Adipose tissue (tissue), 3 donors: ENCODE measurements around the gene NMNAT1. TPM values are rescaled to one million over a fixed set of nuclear protein-coding genes. Genes with fewer than 3 reads are reported as not detected.
"Not testable (repeated sequence)": the region's sequence is repeated elsewhere in the genome, so short reads cannot be mapped to it uniquely, and the experiment has no call there.

Experiments used
- H3K27ac ChIP-seq: one replicate; pipeline ENCODE4 v1.5.1; 2013; ENCODE audit warnings: low read depth, low read length
- WGBS, 3 donors: extraction: QIAGEN DNeasy Blood & Tissue Kit; methylation state at CpG; one replicate each; pipeline ENCODE4 v1.1.7; 2013; 5-methylcytosine and 5-hydroxymethylcytosine counted together
- polyA plus RNA-seq, 3 donors: library from polyadenylated mRNA; stranded (reverse); fragments of 200-250 nt; gene quantifications; one replicate each; pipeline ENCODE4 v1.2.3, GENCODE V29; 2013
- donor health status: healthy with polysubstance abuse.
- donor health status: Bipolar disorder and iron deficiency.
- donor health status: healthy.

NMNAT1 gene
- polyA plus RNA-seq, 3 donors: 4.2 to 4.9 (median 4.9) TPM

DNA sequence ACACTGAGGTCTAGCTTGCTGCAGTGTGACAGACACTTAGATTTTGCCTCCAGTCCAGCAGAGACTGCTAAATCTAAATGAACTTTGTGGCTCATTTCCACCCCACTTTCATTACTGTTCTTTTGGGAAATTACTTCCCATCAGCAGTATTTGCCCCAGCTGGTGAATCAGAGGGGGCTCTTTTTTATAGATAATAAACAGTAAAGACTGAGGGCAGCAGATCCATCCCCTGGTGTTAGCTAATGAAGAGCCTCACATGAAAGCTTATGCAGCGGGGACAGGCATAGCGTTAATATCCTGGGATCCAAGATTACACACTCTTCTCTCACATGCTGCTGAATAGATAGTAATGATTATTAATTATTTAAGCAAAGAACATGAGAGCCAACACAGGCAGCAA, 26.8 kb upstream of the NMNAT1 start:
- no peak overlapping the region for H3K27ac ChIP-seq
- WGBS, 3 donors: 89 to 94% (median 90%) methylated on average over 2 of the region's 2 CpGs

DNA sequence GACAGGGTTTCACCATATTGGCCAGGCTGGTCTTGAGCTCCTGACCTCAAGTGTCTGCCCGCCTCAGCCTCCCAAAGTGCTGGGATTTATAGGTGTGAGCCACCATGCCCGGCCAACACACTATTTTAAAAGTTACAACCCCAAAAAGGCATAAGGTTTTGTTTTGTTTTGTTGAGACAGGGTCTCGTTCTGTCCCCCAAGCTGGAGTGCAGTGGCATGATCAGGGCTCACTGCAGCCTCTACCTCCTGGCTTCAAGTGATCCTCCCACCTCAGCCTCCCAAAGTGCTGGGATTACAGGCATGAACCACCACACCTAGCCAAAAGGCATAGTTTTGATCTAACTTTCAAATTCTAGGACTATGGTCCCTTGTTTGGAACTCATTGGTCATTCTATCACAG, 25.8 kb upstream of the NMNAT1 start:
- WGBS, 3 donors: 94 to 98% (median 94%) methylated on average over 3 of the region's 3 CpGs
- H3K27ac ChIP-seq: not testable (repeated sequence)

DNA sequence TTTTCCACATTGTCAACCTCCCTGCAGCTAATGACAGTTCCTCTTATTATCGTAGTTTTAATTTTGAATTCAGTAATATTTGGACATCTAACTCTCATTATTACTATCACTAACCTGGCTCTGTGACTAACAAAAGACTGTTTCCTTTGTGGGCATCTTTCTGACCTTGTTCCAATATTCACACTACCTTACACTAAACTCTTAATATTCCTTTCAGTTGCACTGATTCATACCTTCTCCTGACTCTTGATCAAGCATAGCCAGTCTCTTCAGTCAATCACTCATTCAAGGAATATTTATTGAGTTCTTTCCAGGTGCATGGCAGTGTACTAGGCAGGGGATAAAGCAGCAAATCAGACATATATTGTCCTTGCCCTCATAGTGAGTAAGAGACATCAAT, 25.4 kb upstream of the NMNAT1 start:
- 85 to 91% (median 86%) methylated on average over 1 of the region's 1 CpG for WGBS, 3 donors
- H3K27ac ChIP-seq: no peak overlapping the region

DNA sequence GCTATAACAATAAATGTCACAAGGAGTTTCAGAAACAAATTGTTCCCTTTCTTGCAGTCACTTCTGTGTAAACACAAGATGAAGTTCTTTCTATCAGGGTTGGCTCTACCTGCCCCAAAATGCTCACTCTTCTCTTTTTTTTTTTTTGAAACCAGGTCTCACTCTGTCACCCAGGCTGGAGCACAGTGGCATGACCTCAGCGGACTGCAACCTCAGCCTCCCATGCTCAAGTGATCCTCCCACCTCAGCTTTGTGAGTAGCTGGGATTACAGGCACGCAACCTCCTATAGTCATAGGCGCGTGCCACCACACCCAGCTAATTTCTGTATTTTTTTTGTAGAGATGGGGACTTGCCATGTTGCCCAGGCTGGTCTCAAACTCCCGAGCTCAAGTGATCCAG, 22.7 kb upstream of the NMNAT1 start:
- no peak overlapping the region for H3K27ac ChIP-seq
- WGBS, 3 donors: 91 to 96% (median 93%) methylated on average over 5 of the region's 5 CpGs

DNA sequence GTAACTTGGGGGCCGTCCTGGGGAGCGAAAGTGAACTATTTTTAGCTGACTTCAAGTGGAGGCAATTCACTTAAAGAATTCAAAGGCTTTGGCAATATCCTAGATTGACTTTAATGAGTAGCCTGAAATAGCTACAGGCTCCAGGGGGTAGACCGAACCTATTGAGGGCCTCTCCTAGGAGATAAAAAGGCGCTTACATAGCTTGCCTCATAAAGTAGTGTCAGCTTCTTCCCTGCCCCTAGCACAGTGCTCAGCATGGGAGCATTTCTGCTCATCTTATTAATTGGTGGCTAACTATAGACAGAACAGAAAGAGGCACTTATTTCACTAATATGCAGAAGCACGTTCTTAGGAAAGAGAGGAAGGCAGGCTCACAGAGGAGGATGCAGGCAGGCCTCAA, 20.9 kb upstream of the NMNAT1 start:
- WGBS, 3 donors: 80 to 84% (median 82%) methylated on average over 5 of the region's 5 CpGs
- H3K27ac ChIP-seq: no peak overlapping the region

DNA sequence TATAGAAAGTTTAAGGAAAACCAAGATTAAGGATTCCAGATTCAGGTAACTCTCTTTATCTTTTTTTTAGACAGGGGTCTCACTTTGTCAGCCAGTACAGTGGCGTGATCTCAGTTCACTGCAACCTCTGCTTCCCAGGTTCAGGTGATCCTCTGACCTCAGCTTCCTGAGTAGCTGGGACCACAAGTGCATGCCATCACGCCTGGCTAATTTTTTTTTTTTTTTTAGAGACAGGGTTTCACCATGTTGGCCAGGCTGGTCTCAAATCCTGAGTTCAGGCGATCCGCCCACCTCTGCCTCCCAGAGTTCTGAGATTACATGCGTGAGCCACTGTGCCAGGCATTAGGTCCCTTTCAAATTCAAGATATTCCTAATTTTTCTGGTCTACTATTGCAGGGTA, 16.0 kb upstream of the NMNAT1 start:
- H3K27ac ChIP-seq: no peak overlapping the region
- WGBS, 3 donors: 86 to 94% (median 86%) methylated on average over 5 of the region's 5 CpGs

DNA sequence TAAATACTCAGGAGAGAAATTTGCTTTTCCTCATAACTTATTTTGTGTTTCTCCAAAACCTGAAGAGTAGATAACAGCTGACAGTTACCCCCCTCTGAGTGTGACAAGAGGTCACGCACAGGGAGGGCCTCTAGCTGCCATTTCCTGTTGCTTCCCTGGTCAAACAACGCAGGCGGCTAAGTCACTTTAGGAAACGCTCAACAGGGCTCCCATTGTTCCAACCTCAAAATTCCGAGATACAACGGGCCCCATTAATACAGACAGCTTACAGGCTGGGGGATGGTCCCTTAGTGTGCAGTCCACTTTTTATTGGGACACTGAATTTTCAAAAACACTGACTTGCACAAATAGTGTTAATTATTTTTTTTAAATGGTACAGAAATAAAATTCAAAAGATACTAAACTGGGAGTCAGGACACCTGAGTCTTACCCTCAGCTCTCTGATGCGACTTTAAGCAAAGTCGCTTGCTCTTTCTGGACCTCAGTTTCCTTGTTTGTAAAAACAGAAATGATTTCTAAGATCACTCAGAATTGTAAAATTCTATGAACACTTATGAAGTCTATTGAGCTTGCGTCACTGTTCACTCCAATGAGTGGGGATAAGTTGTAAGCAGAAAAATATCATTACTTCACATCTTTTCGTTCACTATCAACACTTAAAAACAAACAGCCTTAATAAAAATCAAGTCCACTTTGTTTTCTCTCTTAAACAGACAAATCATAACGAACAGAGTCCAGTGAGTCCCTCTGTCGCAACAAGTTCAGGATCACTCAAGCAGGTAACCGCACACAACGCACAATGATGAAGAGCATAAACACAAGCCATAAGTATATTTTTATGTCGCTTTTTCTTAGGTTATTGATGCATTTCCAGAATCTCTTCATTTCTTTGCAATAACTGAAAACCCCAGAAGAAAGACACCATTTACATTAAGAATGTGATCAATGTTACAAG, 13.6 kb upstream of the NMNAT1 start:
- no peak overlapping the region for H3K27ac ChIP-seq
- WGBS, 3 donors: 73 to 81% (median 79%) methylated on average over 15 of the region's 15 CpGs

DNA sequence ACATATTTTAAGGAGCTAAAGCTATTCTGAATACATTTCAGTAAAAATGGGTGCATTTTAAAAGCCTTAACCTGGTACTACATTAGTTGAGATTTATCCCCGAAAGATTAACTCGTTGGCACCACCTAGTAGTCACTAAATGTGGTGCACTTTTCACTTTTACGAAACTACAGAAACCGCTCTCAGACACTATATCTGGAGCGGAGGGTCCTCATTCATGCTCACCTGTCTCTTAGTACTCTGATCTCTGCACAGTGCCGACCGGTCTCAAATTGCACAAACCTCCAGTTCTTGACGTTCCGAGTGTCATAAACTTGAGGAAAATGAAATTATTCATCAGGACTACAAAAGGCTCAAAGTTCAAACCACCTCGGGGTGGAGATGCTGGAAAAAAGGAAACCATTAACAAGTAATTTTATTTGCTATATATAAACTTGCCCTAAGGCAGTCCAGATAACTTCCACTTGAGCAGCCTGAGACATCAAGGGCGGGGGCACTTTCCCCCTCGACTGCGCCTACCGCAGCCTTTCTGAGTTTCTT, 806 bp upstream of the NMNAT1 start:
- WGBS, 3 donors: 0 to 1% (median 1%) methylated on average over 14 of the region's 14 CpGs

DNA sequence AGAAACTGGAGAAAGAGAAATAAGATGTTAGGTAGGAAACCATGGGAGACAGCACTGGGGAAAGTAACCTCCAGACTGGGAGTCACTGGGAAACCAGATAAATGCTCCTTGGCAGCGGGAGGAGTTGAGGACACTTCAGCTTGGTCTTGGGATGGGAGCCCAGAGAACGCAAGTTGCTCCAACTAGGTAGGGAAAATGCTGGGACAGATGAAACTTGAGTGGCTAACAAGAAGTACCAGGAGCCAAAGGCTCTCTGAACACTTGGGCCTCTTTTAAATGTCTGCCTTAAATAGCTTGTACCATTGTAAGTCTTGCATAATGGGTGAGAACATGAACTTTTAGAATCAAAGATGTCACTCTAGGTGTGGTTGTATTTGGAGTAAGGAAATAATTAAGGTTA, 3.0 kb downstream of the NMNAT1 start:
- WGBS, 3 donors: 95 to 98% (median 97%) methylated on average over 2 of the region's 2 CpGs
- H3K27ac ChIP-seq: no peak overlapping the region

More for the DNA sequence above, 806 bp upstream of the NMNAT1 start:
- no peak overlapping the region for H3K27ac ChIP-seq

DNA sequence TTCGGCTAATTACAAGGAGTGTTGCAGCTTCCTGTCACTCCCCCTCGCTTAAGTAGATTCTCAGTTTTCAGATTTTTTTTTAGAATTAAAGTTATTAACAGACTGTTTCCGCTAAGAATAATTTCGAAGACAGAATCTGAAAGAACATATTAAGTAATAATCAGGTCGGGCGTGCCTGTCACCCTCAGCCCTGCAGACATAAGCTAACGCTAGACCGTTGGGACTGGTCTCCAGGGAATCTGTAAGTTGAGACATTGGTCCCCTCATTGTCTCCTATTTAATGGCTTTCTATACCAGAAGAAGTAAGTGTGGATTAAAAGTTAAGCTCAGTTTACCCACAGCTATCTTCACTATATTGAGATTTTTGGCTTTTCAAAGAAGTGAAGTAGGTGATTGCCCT, 14.5 kb downstream of the NMNAT1 start:
- 84 to 92% (median 90%) methylated on average over 8 of the region's 8 CpGs for WGBS, 3 donors
- H3K27ac ChIP-seq: no peak overlapping the region

DNA sequence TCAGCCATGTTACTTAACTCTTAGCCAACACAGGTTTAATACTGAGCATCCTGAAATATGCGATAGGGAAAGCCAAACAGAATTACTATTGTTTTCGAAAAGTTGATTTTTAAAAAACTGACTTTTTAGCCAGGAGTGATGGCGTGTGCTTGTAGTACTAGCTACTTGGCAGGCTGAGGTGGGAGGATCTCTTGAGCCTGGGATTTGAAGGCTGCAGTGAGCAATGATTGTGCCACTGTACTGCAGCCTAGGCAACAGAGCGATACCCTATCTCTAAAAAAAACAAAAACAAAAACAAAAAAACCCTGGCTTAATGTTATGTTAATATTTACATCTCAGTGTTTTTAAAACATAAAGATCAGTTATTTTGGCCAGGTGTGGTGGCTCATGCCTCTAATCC, 16.7 kb downstream of the NMNAT1 start:
- WGBS, 3 donors: 70 to 87% (median 80%) methylated on average over 4 of the region's 4 CpGs
- no peak overlapping the region for H3K27ac ChIP-seq

DNA sequence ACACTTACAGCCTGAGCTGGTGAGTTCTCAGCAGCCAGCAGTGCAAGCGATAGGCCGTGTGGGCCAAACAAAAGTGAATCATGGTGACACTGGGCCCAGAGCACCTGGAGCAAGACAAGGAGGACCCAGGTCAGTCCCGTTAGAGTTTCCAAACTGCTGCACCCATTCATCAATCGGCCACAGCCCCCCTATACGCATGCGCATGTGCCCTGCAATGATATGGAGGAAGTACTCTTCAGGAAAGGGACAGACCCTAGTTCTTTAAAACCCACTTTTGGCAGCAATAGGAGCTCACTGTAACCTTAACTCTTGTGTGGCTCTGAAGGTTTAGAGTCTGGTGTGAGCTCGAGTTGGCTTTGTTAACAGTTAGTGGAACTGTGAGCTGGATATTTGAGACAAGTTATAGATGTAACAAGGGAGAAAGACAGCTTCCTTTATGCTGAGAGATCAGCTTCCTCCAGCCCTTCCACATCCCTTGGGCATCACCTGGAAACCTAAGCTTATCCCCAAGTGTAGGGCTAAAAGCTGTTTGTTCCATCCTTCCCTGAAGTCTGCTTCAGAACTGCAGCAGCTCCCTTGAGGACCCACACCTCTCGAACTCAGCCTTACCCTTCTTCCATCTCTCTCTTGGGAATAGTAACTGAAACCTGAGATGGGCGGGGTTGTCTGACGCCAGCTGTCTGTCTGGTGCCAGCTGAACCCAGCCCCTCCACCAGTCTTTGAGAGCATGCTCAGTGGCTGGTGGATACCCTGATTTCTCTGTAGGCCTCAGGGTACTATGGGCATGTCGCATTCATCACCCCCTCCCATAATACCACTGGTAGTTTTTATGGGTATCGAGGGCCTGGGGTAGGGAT, 17.7 kb downstream of the NMNAT1 start:
- WGBS, 3 donors: 81 to 84% (median 83%) methylated on average over 12 of the region's 12 CpGs

DNA sequence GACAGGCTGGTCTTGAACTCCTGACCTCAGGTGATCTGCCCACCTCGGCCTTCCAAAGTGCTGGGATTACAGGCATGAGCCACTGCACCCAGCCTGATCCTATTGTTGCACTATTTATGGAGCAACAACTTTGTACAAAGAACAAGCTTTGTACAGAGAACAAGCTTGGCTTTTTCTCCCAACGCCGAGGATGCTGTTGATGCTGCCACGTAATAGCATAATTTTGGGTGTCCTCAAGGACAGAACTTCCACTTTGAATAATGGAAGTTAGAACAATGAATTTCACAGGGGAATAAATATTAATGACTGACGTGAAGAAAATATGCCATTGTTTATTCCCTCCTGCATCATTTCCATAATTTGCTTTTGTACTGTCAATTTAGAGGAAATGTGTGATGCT, 41.0 kb downstream of the NMNAT1 start:
- no peak overlapping the region for H3K27ac ChIP-seq
- WGBS, 3 donors: 71 to 85% (median 73%) methylated on average over 5 of the region's 5 CpGs

More for the DNA sequence above, 17.7 kb downstream of the NMNAT1 start:
- no peak overlapping the region for H3K27ac ChIP-seq

DNA sequence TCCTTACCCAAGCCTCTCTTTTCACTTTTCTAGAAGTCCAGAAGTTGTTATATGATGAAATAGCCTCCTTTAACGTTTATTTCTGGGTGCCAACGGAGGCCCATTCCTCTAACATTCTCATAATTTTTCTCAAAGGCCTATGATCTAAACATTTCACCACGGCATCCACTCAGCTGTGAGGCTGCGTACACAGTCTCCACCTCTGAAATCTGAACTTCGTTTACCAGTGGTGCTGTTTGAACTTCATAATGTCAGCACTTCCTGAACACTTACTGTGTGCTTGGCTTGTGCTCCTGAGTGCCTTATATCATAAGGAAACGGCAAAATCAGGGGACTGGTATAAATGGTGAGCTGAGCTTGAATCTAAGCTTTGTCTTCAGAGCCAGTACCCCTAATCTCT, 41.7 kb downstream of the NMNAT1 start:
- WGBS, 3 donors: 48 to 54% (median 50%) methylated on average over 5 to 6 of the region's 6 CpGs
- H3K27ac ChIP-seq: no peak overlapping the region

DNA sequence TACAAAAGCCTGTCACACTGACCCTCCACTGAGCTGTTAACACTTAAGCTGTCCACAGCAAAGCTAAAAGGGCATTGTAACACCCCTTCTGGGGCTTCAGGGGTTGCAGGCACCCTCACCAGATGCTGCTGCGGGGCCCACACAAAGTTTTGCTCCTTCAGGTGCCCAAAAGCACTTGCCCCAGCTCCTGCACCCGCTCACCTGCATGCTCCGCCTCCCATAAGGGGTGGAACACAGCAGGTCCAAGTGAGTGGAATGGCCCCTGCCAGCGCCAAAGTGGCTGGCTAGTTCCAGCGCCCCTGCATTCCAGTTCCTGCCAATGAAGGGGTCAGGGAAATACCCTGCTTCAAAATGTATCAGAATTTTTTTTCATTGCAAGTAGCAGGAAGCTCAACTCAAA, 46.5 kb downstream of the NMNAT1 start:
- WGBS, 3 donors: 85 to 91% (median 88%) methylated on average over 5 of the region's 5 CpGs

DNA sequence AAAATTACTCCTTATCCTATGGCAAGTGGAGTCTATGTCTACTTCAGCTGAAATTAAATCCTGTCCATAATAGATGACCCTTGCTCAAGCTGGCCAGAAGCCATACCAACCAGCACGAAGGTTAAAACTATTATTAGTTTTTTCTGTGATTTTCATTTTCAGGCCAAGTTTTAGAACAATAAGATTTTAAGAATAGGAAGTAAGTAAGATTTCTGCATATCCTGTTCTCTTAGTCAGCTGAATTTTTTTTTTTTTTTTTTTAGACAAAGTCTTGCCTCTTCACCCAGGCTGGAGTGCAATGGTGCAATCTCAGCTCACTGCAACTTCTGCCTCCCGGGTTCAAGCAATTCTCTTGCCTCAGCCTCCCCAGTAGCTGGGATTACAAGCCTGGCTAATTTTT, 47.7 kb downstream of the NMNAT1 start:
- 18 to 33% (median 22%) methylated on average over 2 of the region's 2 CpGs for WGBS, 3 donors
- H3K27ac ChIP-seq: no peak overlapping the region

More for the DNA sequence above, 46.5 kb downstream of the NMNAT1 start:
- H3K27ac ChIP-seq: no peak overlapping the region

DNA sequence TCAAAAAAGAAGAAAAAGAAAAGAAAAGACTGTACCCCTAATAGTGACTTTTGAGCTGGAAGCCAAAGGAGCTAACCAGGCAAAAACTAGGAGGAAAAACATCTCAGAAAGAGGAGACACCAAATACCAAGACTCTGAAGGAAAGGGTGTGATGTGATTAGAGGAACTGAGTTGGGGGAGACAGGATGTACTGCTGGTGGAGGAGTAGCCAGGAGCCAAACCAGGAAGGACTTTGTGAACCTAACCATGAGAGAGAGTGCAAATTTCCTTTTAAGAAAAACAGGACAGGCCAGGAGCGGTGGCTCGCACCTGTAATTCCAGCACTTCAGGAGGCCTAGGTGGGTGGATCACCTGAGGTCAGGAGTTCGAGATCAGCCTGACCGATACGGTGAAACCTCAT, 49.6 kb downstream of the NMNAT1 start:
- H3K27ac ChIP-seq: no peak overlapping the region
- 55 to 89% (median 63%) methylated on average over 5 of the region's 5 CpGs for WGBS, 3 donors

DNA sequence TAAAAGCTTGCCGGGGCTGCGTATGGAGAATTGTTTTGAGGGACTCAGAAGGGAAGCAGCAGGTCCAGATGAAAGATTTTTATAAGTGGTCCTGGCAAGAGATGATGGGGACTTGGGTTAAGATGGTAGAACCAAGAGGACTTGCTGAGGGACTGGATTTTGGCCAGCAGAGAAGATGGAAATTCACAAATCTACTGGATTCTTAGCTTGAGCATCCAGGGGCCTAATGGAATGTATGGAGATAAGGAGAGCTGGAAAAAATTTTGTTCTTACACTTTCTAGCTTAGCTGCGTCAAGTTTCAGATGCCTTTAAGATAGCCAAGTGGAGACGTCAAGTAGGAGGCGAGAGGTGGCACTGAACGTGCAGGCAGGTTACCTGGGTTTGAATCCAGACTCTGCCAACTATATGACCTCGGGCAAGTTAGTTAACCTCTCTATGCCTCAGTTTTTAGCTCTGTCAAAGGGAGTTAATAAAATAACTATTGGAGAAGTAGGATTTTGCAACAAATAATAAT, 50.3 kb downstream of the NMNAT1 start:
- H3K27ac ChIP-seq: no peak overlapping the region
- 79 to 85% (median 83%) methylated on average over 7 of the region's 7 CpGs for WGBS, 3 donors
